Sigmoid colon (tissue), 4 donors: ENCODE data around the gene C17orf67.

Experiments used
- EP300 ChIP-seq, 4 donors: sonication (generic); formaldehyde crosslinking; IDR thresholded peaks; one replicate each; pipeline ENCODE4 v1.6.1; 2017; ENCODE audit warnings: antibody characterized with exemption in 4 of 4
- POLR2A ChIP-seq, 2 donors: fragments of 450-650 bp; IDR thresholded peaks; one replicate each; pipeline ENCODE4 v1.6.1; 2016; ENCODE audit warnings: antibody characterized with exemption in 2 of 2, mild to moderate bottlenecking in 2 of 2, moderate library complexity in 2 of 2
- POLR2AphosphoS5 ChIP-seq, 4 donors: sonication (generic); formaldehyde crosslinking; IDR thresholded peaks; one replicate each; pipeline ENCODE4 v1.6.1; 2017; ENCODE audit warnings: antibody characterized with exemption in 4 of 4
- TF ChIP-seq, protein P1 (sequence below), 4 experiments: fragments of 450-650 bp in 3 of 4; fragments of 200-600 bp in 1 of 4; IDR thresholded peaks; one replicate each; pipeline ENCODE4 v1.5.1; 2016 to 2019; ENCODE audit warnings: antibody characterized with exemption in 4 of 4, mild to moderate bottlenecking in 3 of 4, moderate library complexity in 2 of 4

DNA sequence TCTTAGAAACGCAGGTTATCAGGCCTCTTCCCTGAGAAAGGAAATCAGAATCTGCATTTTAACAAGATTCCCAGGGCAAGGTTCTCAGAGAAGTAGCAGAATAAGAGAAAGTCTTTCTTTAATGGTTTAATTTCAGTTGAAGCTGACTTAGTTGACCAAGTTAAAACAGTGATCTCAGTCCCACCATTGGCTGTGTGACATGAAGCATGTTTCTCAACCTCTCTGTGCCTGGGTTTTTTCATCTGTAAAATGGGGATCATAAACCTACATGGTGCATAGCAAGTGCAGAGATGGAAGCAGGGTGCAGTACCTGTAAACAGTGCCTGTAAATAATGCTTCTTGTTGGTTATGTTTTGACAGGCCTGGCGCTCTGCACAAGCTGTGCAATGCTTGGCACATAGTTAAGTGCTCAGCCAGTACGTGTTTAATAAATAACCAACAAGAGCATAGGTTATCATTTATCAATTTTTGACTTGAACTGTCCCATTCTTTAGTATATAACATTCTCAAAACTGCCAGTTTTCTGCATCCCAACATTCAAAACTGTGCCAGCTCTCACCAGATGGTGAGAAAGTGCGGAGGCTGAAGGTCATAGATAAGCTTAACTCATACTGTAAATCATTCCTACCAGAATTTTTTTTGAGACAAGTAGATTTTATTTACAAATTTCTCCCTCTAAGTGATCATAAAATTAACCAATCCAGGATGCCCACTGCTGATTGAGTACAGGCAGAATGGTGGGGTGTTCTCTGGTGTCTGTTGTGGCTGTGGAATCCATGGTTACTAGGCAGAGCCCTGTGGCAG is 6.9 kb downstream of the C17orf67 start:
- TF ChIP-seq, protein P1, sequence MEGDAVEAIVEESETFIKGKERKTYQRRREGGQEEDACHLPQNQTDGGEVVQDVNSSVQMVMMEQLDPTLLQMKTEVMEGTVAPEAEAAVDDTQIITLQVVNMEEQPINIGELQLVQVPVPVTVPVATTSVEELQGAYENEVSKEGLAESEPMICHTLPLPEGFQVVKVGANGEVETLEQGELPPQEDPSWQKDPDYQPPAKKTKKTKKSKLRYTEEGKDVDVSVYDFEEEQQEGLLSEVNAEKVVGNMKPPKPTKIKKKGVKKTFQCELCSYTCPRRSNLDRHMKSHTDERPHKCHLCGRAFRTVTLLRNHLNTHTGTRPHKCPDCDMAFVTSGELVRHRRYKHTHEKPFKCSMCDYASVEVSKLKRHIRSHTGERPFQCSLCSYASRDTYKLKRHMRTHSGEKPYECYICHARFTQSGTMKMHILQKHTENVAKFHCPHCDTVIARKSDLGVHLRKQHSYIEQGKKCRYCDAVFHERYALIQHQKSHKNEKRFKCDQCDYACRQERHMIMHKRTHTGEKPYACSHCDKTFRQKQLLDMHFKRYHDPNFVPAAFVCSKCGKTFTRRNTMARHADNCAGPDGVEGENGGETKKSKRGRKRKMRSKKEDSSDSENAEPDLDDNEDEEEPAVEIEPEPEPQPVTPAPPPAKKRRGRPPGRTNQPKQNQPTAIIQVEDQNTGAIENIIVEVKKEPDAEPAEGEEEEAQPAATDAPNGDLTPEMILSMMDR (IDR thresholded peaks at IDR 0.05): no peak
- TF ChIP-seq POLR2A (IDR thresholded peaks at IDR 0.05): no peak
- no peak for TF ChIP-seq POLR2AphosphoS5 (IDR thresholded peaks at IDR 0.05)
- TF ChIP-seq EP300 (IDR thresholded peaks at IDR 0.05): no peak
